ENCODE measurements around the gene TRIM9.

DNA sequence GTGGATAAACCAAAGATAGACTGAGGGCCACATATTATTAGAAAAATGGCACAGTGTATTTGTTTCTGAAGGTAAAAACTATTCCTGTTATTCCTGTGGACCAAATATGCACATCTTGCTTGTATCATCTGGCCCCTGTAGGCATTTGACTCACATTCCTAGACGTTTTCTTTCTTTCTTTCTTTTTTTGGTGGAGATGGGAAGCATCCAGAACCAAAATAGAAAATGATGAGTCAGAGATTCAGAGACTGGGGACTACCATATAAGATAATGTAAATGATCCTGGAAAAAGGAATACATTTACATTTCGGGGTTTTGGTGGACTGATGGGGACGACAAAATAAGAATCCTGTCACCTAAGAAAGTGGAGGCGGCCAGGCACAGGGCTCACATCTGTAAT lies 24.2 kb downstream of the TRIM9 start:
- TF ChIP-seq SP1 (IDR thresholded peaks at IDR 0.05) (no peak), FOXK2 (IDR thresholded peaks at IDR 0.05) (no peak), TARDBP (IDR thresholded peaks at IDR 0.05) (no peak), CTBP1 (IDR thresholded peaks at IDR 0.05; ENCODE audit: borderline replicate concordance) (no peak), FOXM1 (IDR thresholded peaks at IDR 0.05; ENCODE audit: borderline replicate concordance) (no peak), ELF4 (IDR thresholded peaks at IDR 0.05) (no peak), L3MBTL2 (conservative IDR thresholded peaks at IDR 0.05) (no peak), ARNT (IDR thresholded peaks at IDR 0.05) (no peak), BHLHE40 (IDR thresholded peaks at IDR 0.05; ENCODE audit: borderline replicate concordance) (no peak)
- TF ChIP-seq, protein P1, sequence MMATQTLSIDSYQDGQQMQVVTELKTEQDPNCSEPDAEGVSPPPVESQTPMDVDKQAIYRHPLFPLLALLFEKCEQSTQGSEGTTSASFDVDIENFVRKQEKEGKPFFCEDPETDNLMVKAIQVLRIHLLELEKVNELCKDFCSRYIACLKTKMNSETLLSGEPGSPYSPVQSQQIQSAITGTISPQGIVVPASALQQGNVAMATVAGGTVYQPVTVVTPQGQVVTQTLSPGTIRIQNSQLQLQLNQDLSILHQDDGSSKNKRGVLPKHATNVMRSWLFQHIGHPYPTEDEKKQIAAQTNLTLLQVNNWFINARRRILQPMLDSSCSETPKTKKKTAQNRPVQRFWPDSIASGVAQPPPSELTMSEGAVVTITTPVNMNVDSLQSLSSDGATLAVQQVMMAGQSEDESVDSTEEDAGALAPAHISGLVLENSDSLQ (IDR thresholded peaks at IDR 0.05): no peak
